PC-3 (cell line): ENCODE data around the gene SLC38A10.

Experiments
- EZH2 ChIP-seq: fragments of 300-600 bp; sonication (generic); IDR thresholded peaks from one replicate; pipeline ENCODE4 v1.6.1; 2017; ENCODE audit warnings: antibody characterized with exemption, mild to moderate bottlenecking, low read length; ENCODE audit not compliant: unreplicated experiment
- TF ChIP-seq, protein P1 (sequence below): fragments of 300-600 bp; sonication (generic); conservative IDR thresholded peaks from 2 replicates; pipeline ENCODE4 v1.5.1; 2017; ENCODE audit warnings: antibody characterized with exemption, low read depth, mild to moderate bottlenecking, low read length

DNA sequence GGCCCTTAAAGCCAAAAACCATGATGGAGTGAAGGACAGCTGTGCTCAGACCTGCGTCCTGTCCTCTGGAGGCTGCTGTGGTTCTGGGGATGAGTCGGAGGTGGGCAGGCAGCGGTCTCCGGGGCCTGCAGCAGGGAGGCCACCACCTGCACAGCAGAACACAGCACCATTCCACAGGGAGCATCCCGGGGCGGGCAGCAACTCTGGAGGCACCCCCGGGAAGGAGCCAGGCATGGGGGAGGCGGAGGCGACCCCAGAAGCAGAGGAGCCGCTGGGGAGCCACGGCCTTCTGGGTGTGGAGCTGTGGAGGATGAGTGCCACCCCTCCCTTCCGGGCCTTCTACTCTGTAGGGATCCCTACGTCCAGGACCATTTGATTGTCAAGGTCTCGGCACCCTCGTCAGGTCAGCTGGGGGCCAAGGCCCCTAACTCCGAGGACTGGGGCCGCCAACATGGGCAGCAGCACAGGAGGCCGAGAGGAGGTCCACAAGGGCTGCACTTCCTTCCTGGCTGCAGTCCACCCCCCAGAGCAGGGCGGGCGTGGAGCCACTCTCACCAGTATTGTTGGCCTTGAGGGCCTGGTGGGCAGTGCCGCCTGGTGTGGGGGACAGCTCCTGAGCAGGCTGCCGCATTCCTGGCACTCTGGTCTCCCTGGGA lies 96.2 kb downstream of the SLC38A10 start:
- TF ChIP-seq, protein P1, sequence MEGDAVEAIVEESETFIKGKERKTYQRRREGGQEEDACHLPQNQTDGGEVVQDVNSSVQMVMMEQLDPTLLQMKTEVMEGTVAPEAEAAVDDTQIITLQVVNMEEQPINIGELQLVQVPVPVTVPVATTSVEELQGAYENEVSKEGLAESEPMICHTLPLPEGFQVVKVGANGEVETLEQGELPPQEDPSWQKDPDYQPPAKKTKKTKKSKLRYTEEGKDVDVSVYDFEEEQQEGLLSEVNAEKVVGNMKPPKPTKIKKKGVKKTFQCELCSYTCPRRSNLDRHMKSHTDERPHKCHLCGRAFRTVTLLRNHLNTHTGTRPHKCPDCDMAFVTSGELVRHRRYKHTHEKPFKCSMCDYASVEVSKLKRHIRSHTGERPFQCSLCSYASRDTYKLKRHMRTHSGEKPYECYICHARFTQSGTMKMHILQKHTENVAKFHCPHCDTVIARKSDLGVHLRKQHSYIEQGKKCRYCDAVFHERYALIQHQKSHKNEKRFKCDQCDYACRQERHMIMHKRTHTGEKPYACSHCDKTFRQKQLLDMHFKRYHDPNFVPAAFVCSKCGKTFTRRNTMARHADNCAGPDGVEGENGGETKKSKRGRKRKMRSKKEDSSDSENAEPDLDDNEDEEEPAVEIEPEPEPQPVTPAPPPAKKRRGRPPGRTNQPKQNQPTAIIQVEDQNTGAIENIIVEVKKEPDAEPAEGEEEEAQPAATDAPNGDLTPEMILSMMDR = no peak
- TF ChIP-seq EZH2 = no peak
